GM10847 (cell line): Measurements from ENCODE around the gene PIK3AP1.
A peak's percentile ranks its signal among the peaks of the same experiment; 100 is the strongest.

Experiments
- POLR2A ChIP-seq: IDR thresholded peaks from 2 replicates; pipeline ENCODE4 v1.6.1; 2011; ENCODE audit not compliant: insufficient read length; ENCODE audit errors: extremely low read depth

The PIK3AP1 gene

GRCh38 chr10:96596422-96597407 lies 123.6 kb downstream of the PIK3AP1 start:
- no peak for TF ChIP-seq POLR2A

- no peak for TF ChIP-seq POLR2A
Observed at GRCh38 chr10:96595741-96596140, 124.6 kb downstream of the PIK3AP1 start.

- TF ChIP-seq POLR2A, result no peak
Observed at GRCh38 chr10:96591946-96592345, 128.4 kb downstream of the PIK3AP1 start.

- no peak for TF ChIP-seq POLR2A
Observed at GRCh38 chr10:96588616-96589419, 131.5 kb downstream of the PIK3AP1 start.

GRCh38 chr10:96588060-96588554 lies 132.2 kb downstream of the PIK3AP1 start:
- TF ChIP-seq POLR2A, result no peak

- no peak for TF ChIP-seq POLR2A
Observed at GRCh38 chr10:96587264-96588059, 132.9 kb downstream of the PIK3AP1 start.

GRCh38 chr10:96586419-96587263 lies 133.7 kb downstream of the PIK3AP1 start, which contains the start of gene TM9SF3:
TSS of gene TM9SF3 (minus strand) at chr10:96587012. CDS start at chr10:96586835, 177 bp downstream.
- peak; percentile 96 for TF ChIP-seq POLR2A

GRCh38 chr10:96585736-96586418 lies 134.4 kb downstream of the PIK3AP1 start:
- TF ChIP-seq POLR2A, result no peak

GRCh38 chr10:96584474-96584873 lies 135.8 kb downstream of the PIK3AP1 start:
- no peak for TF ChIP-seq POLR2A

GRCh38 chr10:96584035-96584434 lies 136.3 kb downstream of the PIK3AP1 start:
- no peak for TF ChIP-seq POLR2A

- no peak for TF ChIP-seq POLR2A
Observed at GRCh38 chr10:96579133-96579532, 141.2 kb downstream of the PIK3AP1 start.

- no peak for TF ChIP-seq POLR2A
Observed at GRCh38 chr10:96578633-96579032, 141.7 kb downstream of the PIK3AP1 start.

- no peak for TF ChIP-seq POLR2A
Observed at GRCh38 chr10:96578022-96578421, 142.3 kb downstream of the PIK3AP1 start.
